Measurements from ENCODE around the gene ZNF136. TPM values are rescaled to one million over a fixed set of nuclear protein-coding genes. Genes with fewer than 3 reads are reported as not detected.

ZNF136 gene
- total and polyA plus RNA-seq, 2 of the 13 experiments (the other 11 are each of a cell fraction or from before 2014, with no cell fraction given): 2.5 to 10.2 TPM

DNA sequence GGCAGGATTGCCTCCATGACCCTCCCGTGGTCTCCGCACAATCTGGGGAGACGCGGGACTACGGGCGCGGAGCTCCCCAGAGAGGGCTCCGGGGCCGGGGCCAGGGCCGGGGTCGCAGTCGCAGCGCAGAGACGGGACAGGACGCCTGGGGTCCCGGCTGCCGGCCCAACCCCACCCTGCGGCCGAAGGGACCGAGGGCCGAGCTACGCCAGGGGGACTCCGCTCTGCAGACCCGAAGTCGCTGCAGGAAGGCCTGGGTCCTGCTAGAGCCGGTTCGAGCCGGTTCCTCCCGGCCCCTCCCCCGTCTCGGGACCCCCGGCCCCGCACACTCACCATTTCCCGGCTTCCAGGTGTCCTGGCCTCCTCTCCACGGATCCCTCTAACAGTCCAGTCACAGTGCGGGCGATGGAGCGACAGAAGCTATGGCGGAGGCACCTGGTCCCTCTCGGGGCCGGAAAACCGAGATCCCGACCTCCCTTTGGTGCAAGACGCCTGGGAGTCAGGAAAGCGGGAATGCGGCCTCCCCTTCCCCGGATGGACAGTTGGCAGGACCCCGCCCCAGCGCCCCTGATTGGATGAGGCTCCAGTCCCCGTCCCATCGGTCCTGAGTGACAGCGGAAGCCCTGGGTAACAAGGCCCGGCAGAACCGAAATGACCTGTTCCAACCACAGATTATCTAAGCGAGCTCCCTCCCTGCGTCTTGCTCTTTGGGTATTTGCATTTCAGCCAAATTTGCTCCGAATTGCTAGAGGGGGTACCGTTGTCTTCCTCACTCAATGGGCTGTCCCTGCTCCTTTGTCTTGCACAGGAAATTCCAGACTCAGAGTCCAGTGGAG, 6.5 kb upstream of the ZNF136 start, which contains the start of gene ZNF625 (continued):
- TF ChIP-seq E2F1 (CRISPR knock-in tag; IDR thresholded peaks at IDR 0.05): peak; percentile 68
- TF ChIP-seq KDM3A (CRISPR knock-in tag; IDR thresholded peaks at IDR 0.05; ENCODE audit: low read depth): no peak
- no peak for TF ChIP-seq RFXANK (CRISPR knock-in tag; IDR thresholded peaks at IDR 0.05)
- TF ChIP-seq SIN3A (IDR thresholded peaks at IDR 0.05; ENCODE audit: borderline replicate concordance, low read depth, low read length): peak; percentile 75; the same call in 1 of the 2 replicates
- TF ChIP-seq MYC (CRISPR knock-in tag; IDR thresholded peaks at IDR 0.05; ENCODE audit: borderline replicate concordance): 0 out of 2 replicates have a peak, but pooled peaks have one; percentile 22
- TF ChIP-seq, protein P1, sequence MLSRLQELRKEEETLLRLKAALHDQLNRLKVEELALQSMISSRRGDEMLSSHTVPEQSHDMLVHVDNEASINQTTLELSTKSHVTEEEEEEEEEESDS (CRISPR knock-in tag; IDR thresholded peaks at IDR 0.05; ENCODE audit: borderline replicate concordance): no peak
- TF ChIP-seq NR2C2 (CRISPR knock-in tag; IDR thresholded peaks at IDR 0.05; ENCODE audit: borderline replicate concordance): peak; percentile 42; the same call in 1 of the 2 replicates
- no peak for TF ChIP-seq ZNF703 (CRISPR knock-in tag; IDR thresholded peaks at IDR 0.05; ENCODE audit: borderline replicate concordance)
- peak; percentile 43; the same call in 1 of the 2 replicates for TF ChIP-seq ZSCAN31 (CRISPR knock-in tag; IDR thresholded peaks at IDR 0.05; ENCODE audit: low read depth)
- TF ChIP-seq ISL2 (CRISPR knock-in tag; IDR thresholded peaks at IDR 0.05): peak; percentile 33; the same call in 1 of the 2 replicates
- TF ChIP-seq, protein P2, sequence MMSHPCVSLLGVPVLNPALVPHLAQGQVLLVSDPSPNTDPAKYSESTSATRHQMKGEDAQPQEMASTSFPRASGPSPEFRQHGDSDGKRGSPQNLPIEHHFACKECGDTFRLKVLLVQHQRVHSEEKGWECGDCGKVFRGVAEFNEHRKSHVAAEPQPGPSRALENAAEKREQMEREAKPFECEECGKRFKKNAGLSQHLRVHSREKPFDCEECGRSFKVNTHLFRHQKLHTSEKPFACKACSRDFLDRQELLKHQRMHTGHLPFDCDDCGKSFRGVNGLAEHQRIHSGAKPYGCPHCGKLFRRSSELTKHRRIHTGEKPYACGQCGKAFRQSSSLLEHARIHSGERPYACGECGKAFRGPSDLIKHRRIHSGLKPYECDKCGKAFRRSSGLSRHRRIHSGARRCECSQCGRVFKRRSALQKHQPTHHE (CRISPR knock-in tag; IDR thresholded peaks at IDR 0.05; ENCODE audit: borderline replicate concordance): peak; percentile 77
- no peak for TF ChIP-seq ARNTL (CRISPR knock-in tag; IDR thresholded peaks at IDR 0.05)
- no peak for TF ChIP-seq TSC22D2 (CRISPR knock-in tag; IDR thresholded peaks at IDR 0.05; ENCODE audit: borderline replicate concordance)
- peak; percentile 22; the same call in 1 of the 2 replicates for TF ChIP-seq ETV5 (CRISPR knock-in tag; IDR thresholded peaks at IDR 0.05; ENCODE audit: borderline replicate concordance)
- TF ChIP-seq EP300 (IDR thresholded peaks at IDR 0.05; ENCODE audit: low read depth in 2 of 2, low read length in 2 of 2): no peak
- TF ChIP-seq EP300 (CRISPR knock-in tag; IDR thresholded peaks at IDR 0.05; ENCODE audit: borderline replicate concordance): no peak
- TF ChIP-seq MAFF (IDR thresholded peaks at IDR 0.05; ENCODE audit: low read depth, low read length): no peak
- TF ChIP-seq KLF12 (CRISPR knock-in tag; IDR thresholded peaks at IDR 0.05; ENCODE audit: borderline replicate concordance): no peak
- no peak for TF ChIP-seq MLX (CRISPR knock-in tag; IDR thresholded peaks at IDR 0.05)
- peak; percentile 94 for TF ChIP-seq SP4 (CRISPR knock-in tag; IDR thresholded peaks at IDR 0.05)
- no peak for TF ChIP-seq ZNF619 (CRISPR knock-in tag; IDR thresholded peaks at IDR 0.05)
- TF ChIP-seq, protein P3, sequence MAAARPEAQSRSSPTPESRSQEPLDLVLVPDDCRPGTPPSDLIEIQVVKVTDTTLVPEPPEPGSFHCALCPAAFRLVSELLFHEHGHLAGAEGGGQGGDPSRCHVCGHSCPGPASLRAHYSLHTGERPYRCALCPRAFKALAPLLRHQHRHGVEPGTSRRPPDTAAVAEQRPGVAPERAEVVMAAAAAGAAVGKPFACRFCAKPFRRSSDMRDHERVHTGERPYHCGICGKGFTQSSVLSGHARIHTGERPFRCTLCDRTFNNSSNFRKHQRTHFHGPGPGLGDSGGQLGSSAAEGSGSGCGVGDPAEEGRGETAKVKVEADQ (CRISPR knock-in tag; IDR thresholded peaks at IDR 0.05; ENCODE audit: borderline replicate concordance): no peak
- 0 out of 2 replicates have a peak, but pooled peaks have one; percentile 75 for TF ChIP-seq ZFP90 (CRISPR knock-in tag; IDR thresholded peaks at IDR 0.05; ENCODE audit: borderline replicate concordance)
- no peak for TF ChIP-seq ZSCAN25 (CRISPR knock-in tag; IDR thresholded peaks at IDR 0.05)
- TF ChIP-seq DR1 (CRISPR knock-in tag; IDR thresholded peaks at IDR 0.05): 0 out of 2 replicates have a peak, but pooled peaks have one; percentile 47
- TF ChIP-seq PAX8 (CRISPR knock-in tag; IDR thresholded peaks at IDR 0.05; ENCODE audit: borderline replicate concordance): 0 out of 2 replicates have a peak, but pooled peaks have one; percentile 64
- TF ChIP-seq MBD4 (IDR thresholded peaks at IDR 0.05; ENCODE audit: borderline replicate concordance, low read length): no peak

Measured in HepG2 (cell line).